ENCODE data around the gene KIF20B.
"Not testable (repeated sequence)": the region's sequence is repeated elsewhere in the genome, so short reads cannot be mapped to it uniquely, and the experiment has no call there.

Gene KIF20B

DNA sequence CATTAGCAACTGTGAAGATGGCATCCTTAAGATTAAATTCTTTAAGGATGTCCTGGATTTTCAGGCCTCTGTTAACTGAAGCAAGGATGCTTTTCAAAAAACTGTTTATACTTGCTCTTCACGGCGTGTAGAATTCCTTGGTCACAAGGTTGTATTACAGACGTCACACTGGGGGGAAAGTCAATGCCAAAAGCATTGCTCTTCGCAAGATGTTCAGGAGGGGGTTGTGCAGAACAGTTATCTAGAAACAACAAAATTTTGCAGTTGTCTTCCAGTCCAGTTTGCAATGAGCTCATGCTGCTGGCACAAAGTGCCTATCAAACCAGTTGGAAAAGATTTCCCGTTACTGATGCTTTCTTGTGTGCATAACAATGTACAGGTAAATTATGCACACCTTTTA, 8.2 kb upstream of the KIF20B start:
- DNase-seq = no peak

DNA sequence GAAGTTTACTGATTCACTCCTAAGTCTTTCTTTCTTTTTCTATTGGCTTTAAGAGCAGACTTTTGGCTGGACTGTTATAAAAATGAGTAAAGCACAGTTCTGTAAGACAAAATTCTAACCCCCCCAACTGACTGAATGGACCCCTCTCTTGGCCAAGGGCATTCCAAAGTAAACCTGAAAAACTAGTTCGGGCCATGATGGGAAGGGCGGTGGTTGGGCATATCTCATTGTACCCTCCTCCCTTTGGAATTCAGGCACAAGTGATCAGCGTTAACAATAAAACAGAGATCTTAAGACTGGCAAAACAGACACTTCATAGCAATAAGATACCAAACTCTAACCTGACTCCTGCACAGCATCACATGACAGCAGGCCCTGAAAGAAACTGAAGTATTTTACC, 6.1 kb upstream of the KIF20B start:
- no peak for DNase-seq

- no peak for DNase-seq
These were observed 3.4 kb upstream of the KIF20B start for GRCh38 chr10:89697946-89698345.

- DNase-seq = no peak
These were observed 1.8 kb upstream of the KIF20B start for GRCh38 chr10:89699581-89700064.

- no peak for DNase-seq
These were observed 508 bp upstream of the KIF20B start for GRCh38 chr10:89700923-89701241.

DNA sequence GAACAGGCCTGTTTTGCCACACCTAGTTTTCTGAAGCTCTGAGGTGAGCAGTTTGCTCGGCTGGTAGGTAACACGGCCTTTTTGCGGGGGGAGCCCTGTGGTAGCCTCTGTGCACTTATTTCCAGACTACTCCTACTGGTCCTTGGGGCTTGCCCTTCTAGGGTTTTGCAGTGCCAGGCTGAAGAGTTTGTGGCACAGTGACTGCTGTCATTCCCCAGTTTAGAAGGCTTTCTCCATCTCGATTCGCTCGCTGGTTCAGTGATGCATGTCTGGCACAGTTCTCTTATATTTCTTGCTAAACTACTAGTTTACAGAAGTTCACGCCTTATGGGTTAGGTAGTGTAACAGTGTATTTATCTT, 711 bp downstream of the KIF20B start:
- DNase-seq = peak; percentile 68

GRCh38 chr10:89705466-89705865, 4.1 kb downstream of the KIF20B start:
- no peak for DNase-seq

DNA sequence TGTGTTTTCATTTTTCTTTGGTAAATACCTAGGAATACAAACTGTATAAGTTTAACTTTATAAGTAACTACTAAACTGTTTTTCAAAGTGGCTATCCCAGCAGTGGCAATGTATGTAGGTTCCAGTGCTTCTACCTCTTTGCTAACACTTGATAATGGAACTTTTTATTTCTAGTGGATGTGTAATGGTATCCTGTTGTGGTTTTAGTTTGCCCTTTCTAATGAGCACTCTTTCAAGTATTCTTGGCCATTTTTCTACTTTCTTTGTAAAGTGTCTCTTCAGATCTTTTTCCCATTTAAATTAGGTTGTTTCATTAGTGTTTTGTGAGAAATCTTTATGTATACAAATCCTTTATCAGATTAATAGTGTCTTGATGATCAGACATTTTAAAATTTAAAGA, 4.6 kb downstream of the KIF20B start:
- no peak for DNase-seq

GRCh38 chr10:89707372-89707771, 6.0 kb downstream of the KIF20B start:
- DNase-seq = no peak

- DNase-seq = no peak
These were observed 9.4 kb downstream of the KIF20B start for GRCh38 chr10:89710753-89711152.

DNA sequence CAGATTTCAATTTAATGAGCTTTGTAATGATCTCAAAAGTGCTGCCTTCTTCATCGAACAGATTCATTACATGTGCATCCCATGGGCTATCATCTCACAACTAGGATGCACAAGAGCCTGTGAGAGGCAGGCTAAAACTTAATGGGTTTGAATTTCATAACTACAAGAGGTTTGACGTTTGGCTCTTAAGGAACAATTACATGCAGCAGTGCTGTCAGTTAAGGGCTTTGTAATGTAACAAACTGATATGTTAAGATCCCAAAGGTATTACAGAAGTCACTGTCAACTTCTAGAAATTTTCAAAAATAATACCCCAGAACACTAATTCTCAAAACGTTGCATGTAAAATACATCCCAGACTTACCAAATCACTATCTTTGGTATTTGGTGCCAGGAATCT, 33.2 kb downstream of the KIF20B start:
- DNase-seq = no peak

- DNase-seq = no peak
These were observed 37.3 kb downstream of the KIF20B start for GRCh38 chr10:89738551-89739209.

DNA sequence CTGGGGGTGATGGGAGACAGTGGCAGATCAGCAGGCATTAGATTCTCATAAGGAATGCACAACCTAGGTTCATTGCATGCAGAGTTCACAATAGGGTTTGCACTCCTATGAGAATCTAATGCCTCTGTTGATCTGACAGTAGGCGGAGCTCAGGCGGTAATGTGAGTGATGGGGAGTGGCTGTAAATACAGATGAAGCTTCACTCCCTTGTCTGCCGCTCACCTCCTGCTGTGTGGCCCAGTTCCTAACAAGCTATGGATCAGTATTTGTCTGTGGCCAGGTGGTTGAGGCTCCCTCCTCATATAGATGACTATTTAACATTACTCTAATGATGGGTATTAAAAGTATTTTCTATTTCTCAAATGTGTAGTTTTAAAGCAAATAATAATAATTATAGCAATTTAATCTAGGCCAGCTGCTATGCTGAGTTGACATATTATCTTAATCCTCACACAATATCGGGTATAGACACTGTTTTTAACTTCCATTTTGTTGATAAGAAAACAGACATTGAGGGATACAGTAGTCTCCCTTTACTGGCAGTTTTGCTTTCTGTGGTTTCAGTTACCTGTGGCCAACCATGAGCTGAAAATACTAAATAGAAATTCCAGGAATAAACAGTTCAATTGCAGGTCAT, 39.9 kb downstream of the KIF20B start:
- DNase-seq = no peak

- no peak for DNase-seq
These were observed 42.6 kb downstream of the KIF20B start for GRCh38 chr10:89744026-89744425.

GRCh38 chr10:89745903-89746302, 44.5 kb downstream of the KIF20B start:
- DNase-seq = no peak

DNA sequence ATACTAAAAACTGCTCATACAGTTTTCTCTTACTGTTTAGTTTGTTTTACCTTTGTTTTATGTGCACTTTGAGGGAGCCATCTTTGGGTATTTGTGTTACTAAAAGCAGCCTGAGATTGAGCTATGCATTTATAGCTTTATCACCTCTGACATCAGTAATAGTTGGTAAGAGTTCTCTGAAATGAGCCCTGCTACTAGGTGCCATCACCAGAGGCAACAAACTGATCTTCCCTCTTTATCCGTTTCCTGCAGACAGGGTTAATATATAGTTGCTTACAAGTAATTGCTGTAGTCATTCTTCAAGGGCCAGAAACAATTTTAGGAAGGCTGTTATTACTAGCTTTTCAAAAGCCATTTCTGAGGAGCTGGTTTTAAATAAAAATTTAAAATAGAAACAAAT, 49.1 kb downstream of the KIF20B start:
- DNase-seq = no peak

GRCh38 chr10:89755374-89755773, 54.0 kb downstream of the KIF20B start:
- no peak for DNase-seq

GRCh38 chr10:89759531-89759930, 58.1 kb downstream of the KIF20B start:
- no peak for DNase-seq

DNA sequence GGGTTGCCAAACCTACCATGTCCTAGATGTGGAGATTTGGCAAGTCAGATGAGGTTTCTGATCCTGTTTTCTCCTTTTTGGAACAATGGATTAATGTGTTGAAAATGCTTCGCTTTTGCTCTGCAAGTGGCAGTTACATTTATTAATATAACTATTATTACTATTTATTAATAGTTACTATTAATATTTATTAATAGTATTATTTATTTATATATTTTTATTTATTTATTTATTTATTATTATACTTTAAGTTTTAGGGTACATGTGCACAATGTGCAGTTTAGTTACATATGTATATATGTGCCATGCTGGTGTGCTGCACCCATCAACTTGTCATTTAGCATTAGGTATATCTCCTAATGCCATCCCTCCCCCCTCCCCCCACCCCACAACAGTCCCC, 62.3 kb downstream of the KIF20B start:
- DNase-seq = not testable (repeated sequence)

- no peak for DNase-seq
These were observed 70.3 kb downstream of the KIF20B start for GRCh38 chr10:89771684-89772083.

- DNase-seq = no peak
These were observed 71.7 kb downstream of the KIF20B start for GRCh38 chr10:89773081-89773480.

DNA sequence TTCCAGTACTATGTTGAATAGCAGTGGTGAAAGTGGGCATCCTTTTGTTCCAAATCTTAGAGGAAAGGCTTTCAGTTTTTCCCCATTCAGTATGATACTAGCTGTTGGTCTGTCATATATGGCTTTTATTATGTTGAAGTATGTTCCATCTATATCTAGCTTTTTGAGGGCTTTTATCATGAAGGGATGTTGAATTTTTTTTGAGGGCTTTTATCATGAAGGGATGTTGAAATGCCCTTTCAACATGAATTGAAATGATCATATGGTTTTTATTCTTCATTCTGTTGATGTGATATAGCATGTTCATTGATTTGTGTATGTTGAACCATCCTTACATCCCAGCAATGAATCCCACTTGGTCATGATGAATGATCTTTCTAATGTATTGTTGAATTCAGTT, 75.3 kb downstream of the KIF20B start:
- DNase-seq = no peak

- DNase-seq = no peak
These were observed 81.1 kb downstream of the KIF20B start for GRCh38 chr10:89782470-89782869.

- DNase-seq = no peak
These were observed 82.0 kb downstream of the KIF20B start for GRCh38 chr10:89783406-89783805.

GRCh38 chr10:89785095-89785494, 83.7 kb downstream of the KIF20B start:
- no peak for DNase-seq

All from activated effector memory CD4-positive, alpha-beta T cell treated with anti-CD3 and anti-CD28 coated beads, Interleukin-2, amount 50 U/mL, for 16 hours (primary cell).